Activated T-cell treated with anti-CD3 and anti-CD28 coated beads, Interleukin-2, amount 50 U/mL, for 4 hours (primary cell): ENCODE data around the gene BLOC1S5. TPM values are rescaled to one million over a fixed set of nuclear protein-coding genes. Genes with fewer than 3 reads are reported as not detected.
"Not testable (repeated sequence)": the region's sequence is repeated elsewhere in the genome, so short reads cannot be mapped to it uniquely, and the experiment has no call there.

Experiments
- ATAC-seq, 2 donors: fragments of 200-7000 bp; cut with Tn5 transposase; one replicate each; pipeline ENCODE4 v1.10.0; 2021
- DNase-seq: peaks from one replicate; pipeline ENCODE4 v3.0.0-alpha.2; 2020
- H3K27me3 Mint-ChIP-seq: one replicate; pipeline ENCODE4 v1.8.0; 2021; ENCODE audit warnings: low read depth, mixed read lengths
- H3K36me3 Mint-ChIP-seq: one replicate; pipeline ENCODE4 v1.8.0; 2022; ENCODE audit warnings: mixed read lengths; ENCODE audit not compliant: insufficient read depth
- H3K4me1 Mint-ChIP-seq: one replicate; pipeline ENCODE4 v1.8.0; 2021; ENCODE audit warnings: low read depth, mixed read lengths
- H3K4me3 Mint-ChIP-seq: one replicate; pipeline ENCODE4 v1.8.0; 2021; ENCODE audit warnings: mild to moderate bottlenecking, moderate library complexity, mixed read lengths
- H3K9me3 Mint-ChIP-seq: one replicate; pipeline ENCODE4 v1.8.0; 2021; ENCODE audit warnings: mixed read lengths
- total RNA-seq, 3 donors: library from RNA; stranded (reverse); gene quantifications; one replicate each; pipeline ENCODE4 v1.2.1, GENCODE V29; 2021

The BLOC1S5 gene
- total RNA-seq, 3 donors from 2014 or later = 11.2 to 15.2 (median 15.0) TPM

DNA sequence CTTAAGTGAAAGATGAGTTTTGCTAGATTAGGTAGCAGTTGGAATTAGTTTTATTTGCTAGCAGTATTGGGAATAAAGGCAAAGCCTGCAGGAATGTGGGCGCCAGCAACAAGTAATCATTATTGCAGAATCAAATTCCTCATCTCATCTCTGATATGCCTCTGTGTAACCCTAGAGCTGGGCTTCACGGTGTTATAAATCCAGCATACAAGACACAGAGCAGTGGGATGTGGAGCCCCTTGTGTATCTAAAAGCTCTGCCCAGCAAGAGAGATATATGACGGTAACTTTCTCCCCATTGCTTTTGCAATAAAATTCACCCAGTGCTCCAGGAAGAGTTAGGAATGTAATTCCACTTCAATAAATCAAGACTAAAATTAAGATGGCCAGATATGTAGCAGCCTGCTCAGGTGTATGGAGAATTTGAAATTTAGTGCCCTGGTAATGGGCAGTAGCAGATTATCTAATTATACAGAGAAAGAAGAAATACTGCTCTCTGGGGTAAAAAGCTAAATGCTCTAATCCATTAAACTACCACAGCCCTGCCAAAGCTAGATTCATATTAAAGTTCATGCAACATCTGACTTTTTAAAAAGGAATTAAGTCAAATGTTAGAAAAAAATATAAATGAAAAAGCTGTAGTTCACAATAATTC lies 5.6 kb upstream of the BLOC1S5 start:
- H3K36me3 Mint-ChIP-seq = peaks cover 2% of the 10 kb centered on the region
- DNase-seq (no peak), ATAC-seq (no peak)
- peaks cover 13% of the 10 kb centered on the region for H3K4me1 Mint-ChIP-seq
- no peak overlapping the region for H3K4me3 Mint-ChIP-seq
- H3K9me3 Mint-ChIP-seq = no peaks in the 10 kb centered on the region
- H3K27me3 Mint-ChIP-seq = no peaks in the 10 kb centered on the region

DNA sequence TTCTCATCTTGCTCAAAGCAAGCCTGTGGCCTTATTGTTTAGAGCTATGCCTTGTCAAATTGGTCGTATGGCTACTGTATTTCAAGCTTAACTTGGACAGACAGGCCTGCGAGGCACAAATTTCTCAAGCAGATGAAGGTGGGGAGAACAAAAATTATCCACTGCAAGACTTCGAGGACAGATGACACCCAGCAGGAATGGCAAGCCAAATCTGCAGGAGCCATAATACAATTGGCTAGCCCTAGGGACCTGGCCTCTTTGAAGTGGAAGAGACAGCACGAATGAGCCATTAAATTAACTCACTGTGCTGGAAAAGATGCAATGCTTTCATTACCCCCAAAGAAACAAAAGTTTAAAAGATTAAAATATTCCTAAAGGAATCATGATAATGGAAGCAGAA lies 5.0 kb upstream of the BLOC1S5 start:
- peaks cover 17% of the 10 kb centered on the region for H3K4me1 Mint-ChIP-seq
- ATAC-seq = no peak
- no peaks in the 10 kb centered on the region for H3K27me3 Mint-ChIP-seq
- no peaks in the 10 kb centered on the region for H3K9me3 Mint-ChIP-seq
- H3K4me3 Mint-ChIP-seq = no peak overlapping the region
- H3K36me3 Mint-ChIP-seq = peaks cover 2% of the 10 kb centered on the region
- DNase-seq = no peak

DNA sequence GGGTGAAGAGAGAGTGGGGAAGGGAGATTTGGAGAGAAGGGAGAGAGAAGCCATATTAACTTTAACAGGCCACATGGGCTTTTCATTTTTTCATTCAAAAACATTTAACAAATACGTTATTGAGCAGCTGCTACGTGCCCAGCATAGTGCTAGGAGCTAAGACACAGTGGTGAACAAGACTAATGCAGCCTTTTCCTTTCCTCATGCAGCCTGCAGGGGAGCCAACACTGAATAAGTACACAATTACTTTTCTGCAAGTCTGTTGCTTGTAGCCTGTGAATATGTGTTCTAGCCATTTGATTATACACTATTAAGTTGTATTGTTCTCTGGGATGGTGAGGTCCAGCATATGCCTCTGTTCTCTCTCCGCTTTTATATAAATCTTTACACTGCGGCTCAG lies 1.9 kb upstream of the BLOC1S5 start:
- no peaks in the 10 kb centered on the region for H3K9me3 Mint-ChIP-seq
- ATAC-seq (no peak), DNase-seq (no peak)
- peaks cover 25% of the 10 kb centered on the region for H3K4me1 Mint-ChIP-seq
- no peaks in the 10 kb centered on the region for H3K27me3 Mint-ChIP-seq
- H3K36me3 Mint-ChIP-seq = peaks cover 4% of the 10 kb centered on the region
- H3K4me3 Mint-ChIP-seq = no peak overlapping the region

DNA sequence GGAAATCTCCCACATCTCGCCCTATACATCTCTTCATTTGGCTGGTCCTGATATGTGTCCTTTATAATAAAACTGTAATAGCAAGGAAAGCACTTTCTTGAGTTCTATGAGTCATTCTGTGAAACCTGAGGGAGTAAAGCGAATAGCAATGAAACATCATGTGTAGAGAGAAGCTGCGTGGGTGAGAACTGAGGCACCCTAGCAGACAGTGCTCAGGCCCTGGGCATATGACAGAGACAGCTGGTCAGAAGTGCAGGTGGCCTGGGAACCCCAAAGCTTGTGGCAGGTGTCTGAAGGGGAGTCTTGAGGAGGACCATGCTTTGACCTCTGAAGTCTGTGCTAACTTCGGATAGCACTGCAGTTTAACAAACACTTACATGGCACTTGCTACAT lies 1.3 kb upstream of the BLOC1S5 start:
- Mint-ChIP-seq H3K36me3 (peaks cover 4% of the 10 kb centered on the region), H3K9me3 (no peaks in the 10 kb centered on the region), H3K4me3 (peak overlapping the region; percentile 95), H3K4me1 (peaks cover 25% of the 10 kb centered on the region), H3K27me3 (no peaks in the 10 kb centered on the region)
- DNase-seq = no peak
- peak; percentile 55 to 60 for ATAC-seq

DNA sequence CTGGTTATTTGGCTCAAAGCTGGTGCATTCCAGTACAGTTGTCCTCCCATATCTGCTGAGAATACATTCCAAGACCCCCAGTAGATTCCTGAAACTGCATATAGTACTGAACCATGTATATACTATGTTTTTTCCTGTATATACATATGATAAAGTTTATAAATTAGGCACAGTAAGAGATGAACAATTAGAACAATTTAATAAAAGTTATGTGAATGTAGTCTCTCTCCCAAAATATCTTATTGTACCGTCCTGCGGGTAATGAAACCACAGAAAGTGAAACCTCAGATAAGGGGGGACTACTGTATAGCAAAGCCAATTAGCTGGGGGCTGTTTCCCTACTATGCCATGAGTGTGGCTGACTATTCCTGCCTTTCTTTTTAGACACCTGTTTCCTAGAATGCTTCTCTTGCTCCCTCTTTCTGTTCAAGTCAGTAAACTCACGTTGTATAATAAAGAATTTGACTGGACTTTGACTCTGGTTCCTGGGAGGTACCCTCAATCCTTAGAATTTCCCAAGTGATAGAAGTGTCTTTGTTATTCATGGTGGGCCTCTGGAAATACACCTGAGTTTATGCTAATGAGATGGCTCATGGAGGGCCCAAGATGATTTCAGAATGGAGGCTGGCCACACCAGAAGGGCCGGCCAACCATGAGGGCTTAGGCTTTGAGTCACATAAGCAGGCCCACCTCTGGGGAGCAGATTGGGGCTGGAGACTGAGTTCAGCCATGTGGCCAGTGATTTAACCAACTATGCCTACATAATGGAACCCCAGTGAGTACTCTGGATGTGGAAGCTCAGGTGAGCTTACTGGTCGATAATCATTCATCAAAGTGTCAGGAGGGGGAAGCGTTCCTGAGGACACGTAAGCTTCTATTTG lies 689 bp upstream of the BLOC1S5 start:
- DNase-seq (no peak), ATAC-seq (no peak)
- peaks cover 10% of the 10 kb centered on the region for H3K36me3 Mint-ChIP-seq
- H3K4me3 Mint-ChIP-seq = peak overlapping the region; percentile 95
- no peaks in the 10 kb centered on the region for H3K9me3 Mint-ChIP-seq
- no peaks in the 10 kb centered on the region for H3K27me3 Mint-ChIP-seq
- peaks cover 25% of the 10 kb centered on the region for H3K4me1 Mint-ChIP-seq

DNA sequence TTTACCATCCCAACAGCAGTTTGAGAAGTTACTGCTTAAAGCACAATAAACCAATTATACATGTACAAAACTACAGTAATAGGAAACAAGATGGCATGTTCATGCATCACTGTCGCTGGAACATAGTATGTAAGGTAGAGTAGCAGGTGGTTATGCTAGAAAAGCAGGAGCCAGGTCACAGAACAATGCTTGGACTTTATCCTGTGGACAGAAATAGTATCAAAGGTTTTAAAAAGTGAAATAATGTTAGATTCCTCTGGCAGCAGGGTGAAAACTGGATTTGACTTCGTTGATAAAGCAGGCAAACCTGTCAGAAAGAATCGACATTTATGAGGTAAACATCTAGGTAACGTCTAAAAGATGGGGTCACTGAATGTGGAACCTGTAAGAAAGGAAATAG lies 2.5 kb downstream of the BLOC1S5 start:
- Mint-ChIP-seq H3K27me3 (no peaks in the 10 kb centered on the region), H3K4me1 (peaks cover 25% of the 10 kb centered on the region), H3K9me3 (no peaks in the 10 kb centered on the region), H3K4me3 (no peak overlapping the region), H3K36me3 (peaks cover 18% of the 10 kb centered on the region)
- DNase-seq (no peak), ATAC-seq (no peak)

DNA sequence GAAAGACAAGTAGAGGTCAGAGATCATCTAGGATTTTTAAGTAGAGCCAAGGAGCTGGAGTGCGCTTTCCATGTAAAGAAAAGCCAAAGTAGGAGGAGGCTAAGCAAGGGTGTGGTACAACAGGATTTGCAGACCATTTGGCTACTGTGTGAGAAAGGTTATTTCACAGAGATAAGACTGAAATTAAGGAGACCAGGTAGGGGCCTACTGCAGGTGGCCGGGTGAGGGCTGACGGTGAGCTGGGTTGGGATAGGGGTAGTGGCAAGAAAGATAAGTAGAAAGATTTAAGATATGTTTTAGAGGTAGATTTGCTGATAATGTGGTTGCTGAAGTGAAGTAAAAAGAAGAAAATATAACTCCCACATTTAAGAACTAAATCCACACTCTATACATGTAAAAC lies 3.8 kb downstream of the BLOC1S5 start:
- Mint-ChIP-seq H3K36me3 (peaks cover 17% of the 10 kb centered on the region), H3K4me1 (peaks cover 18% of the 10 kb centered on the region), H3K9me3 (no peaks in the 10 kb centered on the region), H3K4me3 (no peak overlapping the region), H3K27me3 (no peaks in the 10 kb centered on the region)
- ATAC-seq (no peak), DNase-seq (no peak)

DNA sequence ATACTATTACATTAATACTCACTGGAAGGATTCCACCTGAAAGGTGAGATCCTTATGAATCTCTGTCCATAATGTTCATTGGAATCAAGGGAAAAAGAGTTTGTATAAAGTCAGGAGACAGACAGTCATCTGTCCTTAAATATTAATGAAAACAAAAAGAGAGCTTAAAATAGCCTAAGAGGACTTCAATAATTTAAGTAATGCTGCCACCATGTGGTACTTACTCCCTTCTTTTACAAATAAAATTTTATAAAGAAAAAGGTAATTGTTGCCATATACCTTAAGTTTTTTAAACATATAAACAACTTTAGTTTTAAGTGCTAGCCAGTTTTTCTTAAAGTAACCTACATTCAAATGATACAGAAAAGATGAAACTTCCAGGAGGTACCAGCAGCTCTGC lies 5.1 kb downstream of the BLOC1S5 start:
- H3K9me3 Mint-ChIP-seq = no peaks in the 10 kb centered on the region

DNA sequence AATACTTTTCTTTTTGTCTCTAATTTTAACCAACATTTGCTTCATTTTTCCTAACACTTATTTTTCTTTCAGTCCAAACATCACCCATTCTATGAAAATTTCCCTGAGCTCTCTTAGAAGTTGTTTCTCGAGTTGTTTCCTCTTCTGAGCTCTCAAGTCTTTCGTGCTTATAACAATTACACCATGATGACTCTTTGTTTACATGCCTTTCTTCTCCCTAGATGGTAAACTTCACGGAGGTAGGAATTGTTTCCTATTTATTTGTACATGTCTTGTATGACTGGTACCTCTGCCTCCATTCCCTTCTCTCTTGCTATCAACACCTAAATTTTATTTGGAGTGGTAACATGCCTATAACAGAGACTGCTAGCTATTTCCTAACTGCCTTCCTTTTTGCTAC lies 6.4 kb downstream of the BLOC1S5 start:
- ATAC-seq (no peak), DNase-seq (no peak)
- no peak overlapping the region for H3K4me3 Mint-ChIP-seq
- H3K36me3 Mint-ChIP-seq = peaks cover 24% of the 10 kb centered on the region
- H3K27me3 Mint-ChIP-seq = no peaks in the 10 kb centered on the region
- H3K9me3 Mint-ChIP-seq = no peaks in the 10 kb centered on the region
- peaks cover 5% of the 10 kb centered on the region for H3K4me1 Mint-ChIP-seq

More for the DNA sequence above, 5.1 kb downstream of the BLOC1S5 start:
- peaks cover 17% of the 10 kb centered on the region for H3K36me3 Mint-ChIP-seq
- no peaks in the 10 kb centered on the region for H3K27me3 Mint-ChIP-seq
- ATAC-seq (no peak), DNase-seq (no peak)
- H3K4me1 Mint-ChIP-seq = peaks cover 8% of the 10 kb centered on the region
- no peak overlapping the region for H3K4me3 Mint-ChIP-seq

DNA sequence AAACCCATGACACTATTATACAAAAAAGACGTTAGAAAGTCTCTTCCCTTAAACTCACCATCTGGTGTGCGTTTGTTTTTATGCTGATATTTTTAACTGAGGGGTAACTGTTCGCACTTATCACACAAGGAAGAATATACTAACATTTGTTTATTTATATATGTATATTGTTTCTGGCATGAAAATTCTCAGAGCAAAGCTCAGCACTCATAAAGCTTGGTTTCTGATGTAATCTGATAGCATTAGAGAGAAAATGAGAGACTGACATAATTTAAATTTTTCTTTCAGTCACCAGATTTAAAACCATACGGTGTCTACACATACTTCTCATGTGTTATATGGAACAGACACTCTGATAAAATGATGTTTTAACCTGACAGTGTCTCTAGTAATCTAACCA lies 6.9 kb downstream of the BLOC1S5 start:
- no peak for ATAC-seq
- no peak overlapping the region for H3K4me3 Mint-ChIP-seq
- no peaks in the 10 kb centered on the region for H3K9me3 Mint-ChIP-seq
- no peak for DNase-seq
- H3K36me3 Mint-ChIP-seq = peaks cover 25% of the 10 kb centered on the region
- H3K4me1 Mint-ChIP-seq = peaks cover 2% of the 10 kb centered on the region
- H3K27me3 Mint-ChIP-seq = no peaks in the 10 kb centered on the region

DNA sequence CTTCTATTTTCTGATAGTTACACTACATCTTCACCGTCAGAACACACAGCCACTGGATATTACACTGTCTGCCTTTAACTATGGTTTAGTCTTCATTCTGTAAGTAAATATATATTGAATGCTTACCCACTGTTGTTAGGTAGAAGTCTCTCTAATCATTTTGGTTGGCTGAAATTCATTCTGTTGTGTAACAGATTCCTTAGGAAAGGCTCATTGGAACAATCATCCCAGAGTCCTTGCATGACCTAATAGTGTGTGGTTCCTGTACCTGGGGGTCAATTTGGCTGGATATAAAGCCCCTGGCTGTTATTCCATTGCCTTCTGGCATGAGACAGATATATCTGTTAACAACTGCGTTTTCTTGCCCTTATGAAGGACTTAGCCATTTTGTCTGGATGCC lies 9.9 kb downstream of the BLOC1S5 start:
- no peaks in the 10 kb centered on the region for H3K27me3 Mint-ChIP-seq
- no peak for ATAC-seq
- peaks cover 2% of the 10 kb centered on the region for H3K4me1 Mint-ChIP-seq
- peaks cover 27% of the 10 kb centered on the region for H3K36me3 Mint-ChIP-seq
- H3K9me3 Mint-ChIP-seq = no peaks in the 10 kb centered on the region
- DNase-seq = no peak
- H3K4me3 Mint-ChIP-seq = no peak overlapping the region

DNA sequence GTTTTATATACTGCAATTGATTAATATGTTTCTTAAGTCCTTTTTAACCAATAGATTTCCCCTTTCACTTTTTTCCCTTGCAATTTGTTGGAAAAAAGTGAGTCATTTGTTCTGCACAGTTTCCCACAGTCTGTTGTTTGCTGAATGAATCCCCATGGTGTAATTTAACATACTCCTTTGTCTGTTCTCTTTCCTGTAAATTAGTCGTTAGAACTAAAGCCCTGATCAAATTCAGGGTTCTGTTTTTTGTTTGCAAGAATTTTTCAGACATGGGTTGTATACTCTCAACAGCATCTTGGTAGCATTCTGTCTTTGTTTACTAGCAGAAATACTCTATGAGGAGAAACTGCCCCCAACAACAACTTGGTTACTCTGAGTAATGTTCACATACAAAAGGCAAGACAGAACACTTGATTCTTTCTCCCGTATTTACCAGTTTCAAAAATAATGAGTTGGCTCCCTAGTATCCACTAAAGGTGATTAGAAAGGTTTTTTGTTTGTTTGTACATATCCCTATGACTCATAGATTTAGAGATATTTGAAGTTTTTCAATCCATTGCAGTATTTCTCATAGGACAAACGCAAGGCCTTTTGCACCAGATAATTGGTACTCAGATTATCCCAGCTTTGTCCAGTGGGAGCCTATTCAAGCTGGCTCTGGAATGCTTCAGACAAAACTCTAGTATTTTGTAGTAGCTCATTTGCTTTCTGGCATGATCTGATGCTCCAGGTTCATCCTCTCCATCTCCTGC lies 16.5 kb downstream of the BLOC1S5 start:
- no peak for ATAC-seq
- no peaks in the 10 kb centered on the region for H3K27me3 Mint-ChIP-seq

DNA sequence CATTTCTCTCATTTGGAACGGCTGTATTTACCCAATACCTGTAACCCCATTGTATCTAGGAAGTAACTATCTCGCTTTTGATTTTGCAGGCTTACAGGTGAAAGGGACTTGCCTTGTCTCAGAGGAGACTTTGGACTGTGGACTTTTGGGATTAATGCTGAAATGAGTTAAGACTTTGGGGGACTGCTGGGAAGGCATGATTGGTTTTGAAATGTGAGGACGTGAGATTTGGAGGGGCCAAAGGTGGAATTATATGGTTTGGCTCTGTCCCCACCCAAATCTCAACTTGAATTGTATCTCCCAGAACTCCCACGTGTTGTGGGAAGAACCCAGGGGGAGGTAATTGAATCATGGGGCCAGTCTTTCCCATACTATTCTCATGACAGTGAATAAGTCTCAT lies 18.4 kb downstream of the BLOC1S5 start:
- H3K9me3 Mint-ChIP-seq, DNase-seq, ATAC-seq, H3K27me3 Mint-ChIP-seq, H3K4me1 Mint-ChIP-seq, H3K4me3 Mint-ChIP-seq: not testable (repeated sequence)
- peaks cover 40% of the 10 kb centered on the region for H3K36me3 Mint-ChIP-seq

More for the DNA sequence above, 16.5 kb downstream of the BLOC1S5 start:
- no peaks in the 10 kb centered on the region for H3K9me3 Mint-ChIP-seq
- no peak overlapping the region for H3K4me3 Mint-ChIP-seq
- peaks cover 46% of the 10 kb centered on the region for H3K36me3 Mint-ChIP-seq
- H3K4me1 Mint-ChIP-seq = peaks cover 1% of the 10 kb centered on the region
- no peak for DNase-seq

DNA sequence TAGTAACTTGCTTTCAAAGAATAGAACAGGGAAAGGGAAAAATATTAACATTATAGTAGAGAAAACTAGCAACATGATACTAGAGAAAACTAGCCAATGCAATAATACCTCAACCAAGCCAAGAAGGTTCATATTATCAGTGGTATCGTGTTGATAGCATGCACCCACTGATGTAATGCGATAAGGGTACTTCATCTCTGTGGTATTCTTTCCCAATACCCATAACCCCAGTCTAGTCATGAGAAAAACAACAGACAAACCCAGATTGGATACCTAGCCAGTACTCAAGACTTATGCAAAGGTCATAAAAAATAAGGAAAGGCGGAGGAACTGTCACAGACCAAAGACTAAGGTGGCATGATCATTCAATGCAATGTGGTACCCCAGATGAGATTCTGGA lies 21.0 kb downstream of the BLOC1S5 start:
- H3K27me3 Mint-ChIP-seq = no peaks in the 10 kb centered on the region
- DNase-seq = no peak
- H3K4me3 Mint-ChIP-seq = no peak overlapping the region
- peaks cover 52% of the 10 kb centered on the region for H3K36me3 Mint-ChIP-seq
- peaks cover 6% of the 10 kb centered on the region for H3K9me3 Mint-ChIP-seq
- ATAC-seq = no peak
- peaks cover 1% of the 10 kb centered on the region for H3K4me1 Mint-ChIP-seq
